LNCaP clone FGC (cell line): ENCODE data around the gene PFDN4.

Experiments
- DNase-seq: peaks from one replicate; pipeline ENCODE4 v3.0.0-alpha.2; 2011; ENCODE audit warnings: low read depth
- H3K4me3 ChIP-seq: 2 replicates; pipeline ENCODE4 v1.5.1; 2011; ENCODE audit warnings: mild to moderate bottlenecking, low read depth, low read length, control low read depth
- TF ChIP-seq, protein P1 (sequence below): IDR thresholded peaks from 2 replicates; pipeline ENCODE4 v1.5.1; 2012; ENCODE audit warnings: mild to moderate bottlenecking; ENCODE audit not compliant: control insufficient read depth, insufficient read depth; ENCODE audit errors: extremely low read depth

Gene PFDN4

DNA sequence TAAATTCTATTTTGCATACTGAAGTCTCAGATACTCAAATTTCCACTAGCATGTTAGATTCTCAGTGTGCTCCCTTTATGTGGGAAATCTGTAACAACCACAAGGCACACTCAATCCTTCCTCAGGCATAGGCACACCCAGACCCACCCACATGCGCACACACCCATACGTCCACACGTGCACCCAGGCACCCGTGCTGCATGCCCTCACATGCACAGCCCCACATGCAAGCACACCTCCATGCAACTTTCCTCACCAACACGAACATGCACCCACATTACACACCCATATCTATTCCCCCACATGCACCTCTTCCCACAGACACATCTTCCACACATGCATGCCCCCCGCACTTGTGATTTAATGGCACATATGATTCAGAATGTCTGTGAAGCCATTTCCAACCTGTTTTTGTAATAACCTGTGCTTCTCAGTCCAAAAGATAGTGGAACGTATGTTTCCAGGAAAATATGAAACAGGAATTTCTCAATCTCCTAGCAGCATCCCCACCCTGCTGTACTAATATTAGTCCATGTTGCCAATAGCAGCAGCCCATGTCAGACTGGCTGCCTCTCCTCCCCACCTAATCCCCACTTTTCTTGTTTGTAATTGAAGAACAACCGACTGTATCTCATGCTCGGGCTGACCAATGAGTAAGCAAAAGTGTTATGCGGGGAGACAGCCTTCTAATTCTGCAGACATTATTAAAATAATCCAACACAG is 22.8 kb upstream of the PFDN4 start:
- DNase-seq, result no peak

DNA sequence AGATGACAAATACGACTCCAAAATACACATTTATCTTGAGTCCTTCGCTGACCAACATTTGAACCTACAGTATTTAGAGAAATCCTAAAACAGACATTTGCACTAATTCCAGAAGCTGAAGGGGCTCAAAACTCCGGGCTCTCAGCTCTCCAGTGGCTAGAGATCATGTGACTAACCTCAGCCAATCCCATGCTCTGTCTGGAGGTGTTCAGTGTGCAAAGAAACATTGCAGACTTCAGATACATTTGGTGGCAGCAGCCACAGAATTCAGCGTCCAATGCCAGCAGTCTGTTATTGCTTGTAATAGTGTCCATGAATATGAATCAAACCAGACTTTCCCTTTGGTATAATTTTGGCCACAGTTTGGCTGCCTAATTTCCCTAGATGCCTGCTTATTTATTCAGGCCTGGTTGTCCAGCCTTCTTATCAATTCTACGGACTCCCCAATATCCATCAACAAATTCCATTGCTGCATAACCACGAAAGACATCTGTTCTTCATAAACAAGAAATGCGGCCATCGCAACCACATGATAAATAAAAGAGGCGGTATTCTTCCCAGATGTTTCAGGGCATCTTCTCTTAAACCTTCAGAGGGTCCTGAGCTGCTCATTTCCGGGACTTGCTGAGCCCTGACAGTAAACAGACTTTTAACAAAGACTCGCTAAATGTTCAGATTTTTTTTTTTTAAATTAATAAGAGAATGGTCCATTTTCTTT is 19.6 kb upstream of the PFDN4 start:
- no peak overlapping the region for H3K4me3 ChIP-seq
- DNase-seq, result no peak
- TF ChIP-seq, protein P1, sequence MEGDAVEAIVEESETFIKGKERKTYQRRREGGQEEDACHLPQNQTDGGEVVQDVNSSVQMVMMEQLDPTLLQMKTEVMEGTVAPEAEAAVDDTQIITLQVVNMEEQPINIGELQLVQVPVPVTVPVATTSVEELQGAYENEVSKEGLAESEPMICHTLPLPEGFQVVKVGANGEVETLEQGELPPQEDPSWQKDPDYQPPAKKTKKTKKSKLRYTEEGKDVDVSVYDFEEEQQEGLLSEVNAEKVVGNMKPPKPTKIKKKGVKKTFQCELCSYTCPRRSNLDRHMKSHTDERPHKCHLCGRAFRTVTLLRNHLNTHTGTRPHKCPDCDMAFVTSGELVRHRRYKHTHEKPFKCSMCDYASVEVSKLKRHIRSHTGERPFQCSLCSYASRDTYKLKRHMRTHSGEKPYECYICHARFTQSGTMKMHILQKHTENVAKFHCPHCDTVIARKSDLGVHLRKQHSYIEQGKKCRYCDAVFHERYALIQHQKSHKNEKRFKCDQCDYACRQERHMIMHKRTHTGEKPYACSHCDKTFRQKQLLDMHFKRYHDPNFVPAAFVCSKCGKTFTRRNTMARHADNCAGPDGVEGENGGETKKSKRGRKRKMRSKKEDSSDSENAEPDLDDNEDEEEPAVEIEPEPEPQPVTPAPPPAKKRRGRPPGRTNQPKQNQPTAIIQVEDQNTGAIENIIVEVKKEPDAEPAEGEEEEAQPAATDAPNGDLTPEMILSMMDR, result no peak

More for the DNA sequence above, 22.8 kb upstream of the PFDN4 start:
- TF ChIP-seq, protein P1, result no peak
- H3K4me3 ChIP-seq, result no peak overlapping the region

DNA sequence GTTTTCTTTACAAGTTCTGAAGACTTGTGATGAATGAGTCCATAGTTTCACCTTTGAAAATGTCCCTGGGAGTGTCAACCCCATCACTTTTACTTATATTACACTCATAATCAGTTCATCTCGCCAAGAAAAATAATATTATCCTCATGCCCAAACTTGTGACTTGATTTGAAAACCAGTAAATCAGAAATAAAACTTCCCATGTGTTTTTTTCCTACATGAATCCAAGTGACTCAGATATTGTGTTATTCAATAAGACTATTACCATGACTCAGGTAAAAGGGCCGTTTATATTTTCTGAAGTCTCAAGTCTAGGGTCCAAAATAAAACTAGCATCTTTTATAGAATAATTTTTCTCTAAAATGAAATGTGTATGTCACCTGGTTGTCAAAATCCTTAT is 18.3 kb upstream of the PFDN4 start:
- TF ChIP-seq, protein P1, result no peak

DNA sequence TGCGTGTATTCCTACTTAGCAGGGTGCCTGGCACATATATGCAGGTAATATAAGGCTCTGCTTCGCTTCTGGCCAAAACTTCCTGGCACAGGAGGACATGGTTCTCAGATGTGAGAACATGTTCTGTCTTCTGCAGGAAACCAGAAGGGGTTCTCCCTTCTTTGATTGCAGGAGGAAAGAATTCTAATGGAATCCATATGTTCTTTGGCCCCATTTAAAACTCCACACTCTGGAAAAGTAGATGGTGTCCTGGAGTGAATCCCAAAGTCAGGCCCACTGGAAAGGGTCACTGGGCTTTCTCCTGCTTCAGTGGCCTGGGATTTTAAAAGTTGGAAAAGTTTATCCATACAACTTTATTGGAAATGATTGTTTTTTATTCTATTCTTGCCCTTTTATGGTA is 17.7 kb upstream of the PFDN4 start:
- TF ChIP-seq, protein P1, result no peak
- no peak overlapping the region for H3K4me3 ChIP-seq
- DNase-seq, result no peak

More for the DNA sequence above, 18.3 kb upstream of the PFDN4 start:
- H3K4me3 ChIP-seq, result no peak overlapping the region
- no peak for DNase-seq

DNA sequence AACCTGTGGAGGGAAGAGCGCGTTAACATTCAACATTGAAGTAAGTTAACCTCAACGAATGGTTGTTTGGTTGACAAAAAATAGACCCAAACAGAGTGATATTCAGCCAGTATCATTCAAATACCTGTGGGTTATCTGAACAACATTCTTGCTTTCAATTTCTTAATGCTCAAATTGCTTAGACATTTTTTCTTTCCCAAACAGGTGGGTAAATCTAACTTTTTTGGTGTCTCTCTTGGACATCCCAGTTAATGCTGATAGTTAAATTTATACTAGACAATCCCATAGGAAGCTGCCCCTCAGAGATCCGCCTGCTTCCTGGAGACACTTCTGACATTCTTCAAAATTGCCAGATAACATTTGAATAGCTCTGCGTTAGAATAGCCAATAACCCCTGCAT is 14.1 kb upstream of the PFDN4 start:
- DNase-seq, result no peak
- TF ChIP-seq, protein P1, result no peak
- H3K4me3 ChIP-seq, result no peak overlapping the region

DNA sequence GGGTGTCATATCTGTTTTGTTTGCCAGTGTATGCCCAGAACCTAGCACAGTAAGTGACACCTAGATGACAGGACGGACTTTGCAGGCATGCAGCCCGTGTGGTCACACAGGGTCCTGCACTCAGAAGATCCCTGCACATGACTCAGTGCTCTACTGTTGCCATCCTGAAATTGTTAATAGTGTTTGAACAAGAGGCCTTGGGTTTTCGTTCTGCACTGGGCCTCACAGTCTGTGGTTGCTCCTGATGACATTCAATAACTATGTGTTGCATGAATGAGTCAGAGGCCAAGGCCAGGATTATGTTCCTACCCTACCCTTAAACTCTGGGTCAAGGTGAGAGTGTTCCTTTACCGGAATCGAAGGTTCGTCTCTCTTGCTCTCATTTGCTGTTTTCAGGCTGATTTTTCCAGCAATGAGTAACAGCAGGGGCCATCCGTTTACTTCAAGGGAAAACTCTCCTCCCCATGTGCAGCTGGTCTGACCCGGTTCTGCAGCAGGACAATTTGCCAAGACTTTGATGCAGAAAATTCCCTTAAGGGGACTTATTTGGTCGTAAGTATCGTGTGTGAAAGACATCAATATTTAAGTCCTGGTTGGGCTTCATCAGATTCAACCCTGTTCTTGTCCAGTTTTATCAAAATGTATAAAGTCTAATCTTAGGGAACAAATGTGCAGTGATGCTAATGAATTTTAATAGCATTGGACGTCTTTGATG is 13.0 kb upstream of the PFDN4 start:
- no peak overlapping the region for H3K4me3 ChIP-seq
- no peak for DNase-seq
- TF ChIP-seq, protein P1, result no peak
